Endothelial cell of umbilical vein (primary cell): ENCODE measurements around the gene ZNF460.

Experiments used
- CTCF ChIP-seq, 2 donors: IDR thresholded peaks; 1 replicate in 1 of 2; 2 replicates in 1 of 2; pipeline ENCODE4 v1.5.1; 2011; ENCODE audit warnings: low read length in 2 of 2, mild to moderate bottlenecking in 2 of 2, moderate library complexity in 2 of 2, control low read depth in 1 of 2, inconsistent platforms in 1 of 2, low read depth in 1 of 2; ENCODE audit not compliant: insufficient read depth in 1 of 2; ENCODE audit errors: extremely low read depth in 1 of 2
- EZH2 ChIP-seq: IDR thresholded peaks from 2 replicates; pipeline ENCODE4 v1.6.1; 2012; ENCODE audit warnings: borderline replicate concordance, low read depth, mild to moderate bottlenecking, moderate library complexity, low read length, inconsistent platforms; ENCODE audit not compliant: severe bottlenecking
- FOS ChIP-seq: IDR thresholded peaks from 2 replicates; pipeline ENCODE4 v1.6.1; 2011; ENCODE audit warnings: mild to moderate bottlenecking, low read length, moderate library complexity, borderline replicate concordance; ENCODE audit not compliant: insufficient read depth
- MAX ChIP-seq: IDR thresholded peaks from 2 replicates; pipeline ENCODE4 v1.6.1; 2011; ENCODE audit not compliant: insufficient read depth, insufficient read length
- MYC ChIP-seq: IDR thresholded peaks from one replicate; pipeline ENCODE4 v1.6.1; 2011; ENCODE audit warnings: mild to moderate bottlenecking, low read depth, low read length
- POLR2A ChIP-seq: IDR thresholded peaks from 2 replicates; pipeline ENCODE4 v1.6.1; 2012; ENCODE audit warnings: low read depth, mild to moderate bottlenecking, control low read depth, low read length
- POLR2AphosphoS5 ChIP-seq: IDR thresholded peaks from 2 replicates; pipeline ENCODE4 v1.6.1; 2012; ENCODE audit warnings: low read depth, mild to moderate bottlenecking, control low read depth, low read length, moderate library complexity; ENCODE audit not compliant: insufficient read depth

GRCh38 chr19:57282011-57282643 lies 1.8 kb downstream of the ZNF460 start:
- TF ChIP-seq CTCF (IDR thresholded peaks at IDR 0.05; ENCODE audit: extremely low read depth in 1 of 2, insufficient read depth in 1 of 2, low read depth in 1 of 2, low read length in 2 of 2): no peak
- TF ChIP-seq POLR2AphosphoS5: no peak
- no peak for TF ChIP-seq POLR2A
- no peak for TF ChIP-seq FOS
- TF ChIP-seq MAX: no peak
- TF ChIP-seq EZH2: no peak
- no peak for TF ChIP-seq MYC
